ENCODE results near the gene PRSS36.
"Not testable (repeated sequence)": the region's sequence is repeated elsewhere in the genome, so short reads cannot be mapped to it uniquely, and the experiment has no call there.

Gene PRSS36

DNA sequence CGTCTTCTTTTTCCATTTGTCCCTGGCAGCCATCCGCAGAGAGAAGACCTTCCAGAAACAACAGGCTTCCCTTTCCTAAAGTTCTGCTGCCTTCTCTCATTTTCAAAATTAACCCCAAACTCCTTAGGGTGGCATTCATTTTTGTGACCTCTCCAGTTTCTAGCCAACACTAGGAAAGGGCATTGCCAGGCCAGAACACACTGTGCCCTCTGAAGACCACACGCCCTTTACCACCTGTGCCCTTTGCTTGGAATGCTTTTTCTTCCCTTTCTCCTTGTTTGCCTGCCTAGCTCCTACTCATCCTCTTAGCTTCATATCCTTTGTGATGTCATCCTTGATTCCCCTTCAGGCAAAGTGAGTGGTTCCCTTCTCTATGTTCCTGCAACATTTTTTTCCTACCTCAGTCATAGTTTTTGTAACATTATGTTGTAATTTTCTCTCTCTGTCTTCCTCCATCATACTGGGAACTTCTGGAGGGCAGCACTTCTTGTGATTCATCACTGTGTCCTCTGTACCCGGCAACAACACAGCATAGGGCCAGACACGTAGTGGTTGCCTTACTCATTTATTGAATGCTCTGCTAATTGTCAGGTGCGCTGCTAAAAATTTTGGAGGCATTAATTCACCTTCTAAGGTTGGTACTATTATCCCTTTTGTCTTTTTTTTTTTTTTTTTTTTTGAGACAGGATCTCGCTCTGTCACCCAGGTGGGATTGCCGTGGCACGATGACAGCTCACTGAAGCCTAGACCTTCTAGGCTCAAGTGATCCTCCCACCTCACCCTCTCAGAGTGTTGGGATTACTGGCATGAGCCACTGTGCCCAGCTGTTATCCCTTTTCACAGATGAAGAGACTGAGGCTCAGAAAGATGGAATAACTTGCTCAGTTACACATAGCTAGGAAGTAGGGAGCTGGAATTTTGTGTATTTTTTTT is 31.4 kb downstream of the PRSS36 start:
- DNase-seq: no peak

DNA sequence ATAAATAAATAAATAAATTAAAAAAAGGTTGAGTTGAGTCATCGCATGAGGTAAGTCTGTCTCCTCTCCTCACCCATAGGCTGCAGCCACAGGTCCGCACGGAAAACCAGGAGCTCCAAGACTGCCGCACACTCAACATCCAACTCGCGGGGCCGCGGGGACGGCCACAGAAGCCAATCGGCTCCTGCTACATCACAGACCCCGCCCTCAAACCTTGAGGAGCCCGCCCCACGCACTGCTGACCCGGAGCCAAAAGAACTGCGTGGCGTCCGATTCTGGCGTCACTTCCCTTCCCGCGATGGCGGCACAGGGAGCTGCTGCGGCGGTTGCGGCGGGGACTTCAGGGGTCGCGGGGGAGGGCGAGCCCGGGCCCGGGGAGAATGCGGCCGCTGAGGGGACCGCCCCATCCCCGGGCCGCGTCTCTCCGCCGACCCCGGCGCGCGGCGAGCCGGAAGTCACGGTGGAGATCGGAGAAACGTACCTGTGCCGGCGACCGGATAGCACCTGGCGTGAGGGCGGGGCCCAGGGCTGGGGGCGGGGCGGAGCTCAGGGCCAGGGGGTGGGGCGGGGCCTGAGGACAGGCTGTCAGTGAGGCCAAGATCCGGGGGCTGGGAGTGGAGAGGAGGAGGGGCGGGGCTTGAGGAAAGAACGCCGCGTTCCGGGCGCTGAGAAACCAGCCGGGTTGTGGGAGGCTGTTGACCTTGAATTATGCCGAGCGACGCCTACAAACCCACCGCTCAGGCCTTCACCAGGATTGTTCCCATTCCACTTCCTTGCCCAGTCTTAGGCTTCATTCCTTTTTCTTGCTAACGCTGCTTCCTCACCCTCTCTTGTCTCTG is 32.3 kb downstream of the PRSS36 start, which contains the start of gene KAT8:
KAT8 (plus strand) TSS at position 281 of the 839 bp plus-strand sequence; CDS start at position 299, 18 bp downstream.
- peak; percentile 70 for DNase-seq

DNA sequence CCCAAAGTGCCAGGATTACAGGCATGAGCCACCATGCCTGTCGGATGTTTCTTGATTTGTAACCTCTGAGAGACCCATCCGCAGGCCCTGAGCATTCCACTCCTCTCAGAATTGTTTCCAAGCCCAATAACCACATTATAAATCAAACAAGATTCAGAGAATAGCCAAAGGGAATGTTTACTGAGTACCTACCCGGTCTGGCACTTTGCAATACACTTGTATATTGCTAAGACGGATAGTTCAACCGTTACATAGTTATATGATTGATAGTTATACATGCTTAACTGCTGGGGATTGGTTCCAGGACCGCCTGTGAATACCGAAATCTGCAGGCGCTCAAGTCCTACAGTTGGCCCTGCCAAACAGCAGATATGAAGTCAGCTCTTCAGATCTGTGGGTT is 35.4 kb downstream of the PRSS36 start:
- DNase-seq: no peak

DNA sequence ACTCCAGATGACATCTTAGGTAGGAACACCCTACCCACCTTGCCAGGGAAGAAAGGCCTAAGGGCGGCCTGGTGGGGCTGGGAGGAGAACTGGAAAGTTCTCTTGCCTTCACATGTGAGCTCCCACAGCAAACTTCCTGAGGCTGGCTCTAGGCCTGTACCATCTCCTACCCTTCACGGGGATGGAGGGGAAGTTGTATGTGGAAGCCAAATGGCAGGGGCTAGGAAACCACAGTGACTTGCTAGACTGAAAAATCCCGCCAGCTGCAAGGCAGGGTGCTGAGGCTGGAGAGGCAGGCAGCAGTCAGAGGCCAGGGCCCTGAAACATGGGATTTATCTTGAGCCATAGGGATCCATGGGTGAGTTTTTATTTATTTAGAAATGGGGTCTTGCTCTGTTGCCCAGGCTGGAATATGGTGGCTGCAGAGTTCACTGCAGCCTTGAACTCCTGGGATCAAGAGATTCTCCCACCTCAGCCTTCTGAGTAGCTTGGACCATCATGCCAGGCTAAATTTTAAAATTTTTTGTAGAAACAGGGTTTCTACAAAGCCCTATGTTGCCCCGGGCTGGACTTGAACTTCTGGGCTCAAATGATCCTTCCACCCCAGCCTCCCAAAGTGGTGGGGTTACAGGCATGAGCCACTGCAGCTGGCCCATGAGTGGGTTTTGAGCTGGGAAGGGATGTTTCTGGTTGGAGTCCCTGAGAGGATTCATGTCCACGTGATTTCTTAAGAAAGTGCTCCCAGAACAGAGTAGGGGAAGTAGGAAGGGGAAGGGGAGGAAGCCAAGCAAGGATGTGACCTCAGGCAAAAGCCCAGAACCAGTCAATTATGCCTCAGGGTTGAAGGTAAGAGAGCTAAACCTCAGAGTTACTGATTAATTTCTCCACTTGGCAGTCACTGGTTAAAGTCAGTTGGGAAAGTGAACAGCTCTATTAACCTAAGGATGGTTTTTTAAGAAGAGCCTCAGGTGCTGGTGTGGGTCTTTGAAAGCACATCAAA is 36.4 kb downstream of the PRSS36 start:
- DNase-seq: no peak

DNA sequence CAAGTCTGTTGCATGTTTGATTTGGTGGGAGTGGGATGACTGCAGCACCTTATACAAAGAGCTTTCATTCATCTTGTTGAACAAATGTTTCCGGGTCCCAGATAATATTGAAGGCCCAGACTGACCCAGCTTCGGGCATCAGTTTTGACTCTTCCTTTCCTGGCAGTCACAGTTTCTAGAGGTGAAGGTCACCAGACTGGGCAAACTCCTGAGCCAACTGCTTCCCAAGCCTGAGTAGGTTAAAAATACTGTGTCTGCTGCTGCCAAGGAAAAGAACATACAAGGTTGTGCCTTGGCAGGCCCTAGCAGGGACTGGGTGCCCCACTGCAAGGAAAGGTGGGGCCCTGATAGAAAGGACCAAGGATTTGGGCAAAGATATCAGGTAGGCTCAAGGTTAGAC is 37.2 kb downstream of the PRSS36 start:
- no peak for DNase-seq

DNA sequence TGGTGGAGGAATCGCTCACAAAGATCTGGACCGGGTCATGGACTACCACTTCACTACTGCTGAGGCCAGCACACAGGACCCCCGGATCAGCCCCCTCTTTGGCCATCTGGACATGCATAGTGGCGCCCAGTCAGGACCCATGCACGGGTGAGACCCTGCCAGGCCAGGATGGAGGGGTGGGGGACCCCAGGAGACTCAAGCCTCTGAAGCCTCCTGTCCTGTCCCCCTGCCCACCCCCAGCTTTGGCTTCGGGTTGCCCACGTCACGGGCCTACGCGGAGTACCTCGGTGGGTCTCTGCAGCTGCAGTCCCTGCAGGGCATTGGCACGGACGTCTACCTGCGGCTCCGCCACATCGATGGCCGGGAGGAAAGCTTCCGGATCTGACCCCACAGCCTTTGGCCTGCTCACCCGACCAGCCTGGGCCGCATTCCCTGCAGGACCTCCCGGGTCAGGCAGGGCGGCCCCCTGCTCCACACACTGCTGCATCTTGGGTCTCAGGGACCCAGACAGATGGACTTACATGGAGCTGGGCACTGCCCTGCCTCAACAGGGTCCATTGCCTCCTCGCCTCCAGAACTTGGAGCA is 37.9 kb downstream of the PRSS36 start:
- DNase-seq: no peak

DNA sequence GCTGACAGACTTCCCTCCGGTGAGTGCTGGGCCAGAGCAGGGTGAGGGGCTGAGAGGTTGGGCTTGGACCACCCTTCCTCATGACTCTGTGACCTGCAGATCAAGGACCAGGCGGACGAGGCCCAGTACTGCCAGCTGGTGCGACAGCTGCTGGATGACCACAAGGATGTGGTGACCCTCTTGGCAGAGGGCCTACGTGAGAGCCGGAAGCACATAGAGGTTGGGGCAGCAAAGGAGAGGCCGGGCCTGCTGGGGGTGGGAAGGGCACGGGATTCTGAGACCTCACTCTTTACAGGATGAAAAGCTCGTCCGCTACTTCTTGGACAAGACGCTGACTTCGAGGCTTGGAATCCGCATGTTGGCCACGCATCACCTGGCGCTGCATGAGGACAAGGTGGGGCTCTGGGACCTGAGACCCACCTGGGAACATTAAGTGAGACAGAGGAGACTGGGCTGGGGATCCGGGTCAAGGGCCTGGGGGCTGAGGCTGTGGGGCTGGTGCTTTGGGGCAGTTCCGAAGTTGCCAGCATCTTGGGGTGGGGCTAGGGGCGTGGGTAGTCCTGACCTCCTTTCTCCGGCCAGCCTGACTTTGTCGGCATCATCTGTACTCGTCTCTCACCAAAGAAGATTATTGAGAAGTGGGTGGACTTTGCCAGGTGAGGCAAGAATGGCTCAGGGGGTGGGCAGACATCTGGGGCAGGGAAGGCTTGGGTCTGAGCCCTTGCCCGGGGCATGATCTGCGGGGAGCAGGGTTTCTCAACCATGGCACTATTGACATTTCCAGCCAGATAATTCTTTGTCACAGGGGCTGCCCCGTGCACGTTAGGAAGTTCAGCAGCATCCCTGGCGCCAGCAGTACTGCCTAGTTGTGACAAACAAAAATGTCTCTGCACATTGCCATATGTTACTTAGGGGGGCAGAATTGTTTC is 39.5 kb downstream of the PRSS36 start:
- DNase-seq: no peak

DNA sequence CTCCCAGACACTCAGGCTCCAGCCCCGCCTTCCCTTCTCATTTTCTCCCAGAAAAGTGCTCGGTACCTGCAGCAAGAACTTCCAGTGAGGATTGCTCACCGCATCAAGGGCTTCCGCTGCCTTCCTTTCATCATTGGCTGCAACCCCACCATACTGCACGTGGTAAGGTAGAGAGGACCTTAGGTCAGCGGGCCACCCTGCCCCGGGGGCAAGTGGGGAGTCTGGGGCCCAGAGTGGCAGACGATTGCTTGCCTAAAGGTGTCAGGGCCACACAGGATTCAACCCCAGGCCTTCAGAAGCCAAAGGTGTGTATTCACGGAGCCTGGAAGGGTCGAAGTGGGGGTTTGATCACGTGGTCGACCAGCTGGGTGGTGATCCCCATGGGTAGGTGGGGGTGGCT is 40.2 kb downstream of the PRSS36 start:
- no peak for DNase-seq

DNA sequence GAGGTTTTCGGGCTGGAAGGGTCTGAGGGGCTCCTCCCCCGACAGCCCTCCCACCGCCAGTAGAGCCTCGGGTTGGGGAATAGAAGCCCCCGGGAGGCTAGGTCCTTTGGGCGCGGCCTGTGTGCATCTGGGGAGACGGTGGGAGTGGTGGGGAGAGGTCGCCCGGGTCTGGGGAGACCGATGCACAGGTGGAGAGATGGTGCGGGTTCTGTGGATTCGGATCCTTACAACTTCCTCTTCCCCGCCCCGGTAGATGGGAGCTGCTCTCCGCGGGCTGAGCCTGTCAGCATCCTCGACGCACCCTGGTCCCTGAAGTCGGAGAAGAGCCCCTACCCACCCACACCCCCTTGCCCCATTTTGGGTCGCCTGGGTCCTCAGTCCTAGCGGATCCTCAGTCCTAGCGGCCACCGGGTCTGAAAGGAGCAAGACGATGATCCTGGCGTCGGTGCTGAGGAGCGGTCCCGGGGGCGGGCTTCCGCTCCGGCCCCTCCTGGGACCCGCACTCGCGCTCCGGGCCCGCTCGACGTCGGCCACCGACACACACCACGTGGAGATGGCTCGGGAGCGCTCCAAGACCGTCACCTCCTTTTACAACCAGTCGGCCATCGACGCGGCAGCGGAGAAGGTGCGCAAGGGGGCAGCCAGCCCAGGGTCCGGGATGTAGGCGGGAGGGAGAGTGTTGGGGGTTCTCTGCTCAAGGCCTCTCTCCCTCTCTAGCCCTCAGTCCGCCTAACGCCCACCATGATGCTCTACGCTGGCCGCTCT is 40.9 kb downstream of the PRSS36 start:
- no peak for DNase-seq

DNA sequence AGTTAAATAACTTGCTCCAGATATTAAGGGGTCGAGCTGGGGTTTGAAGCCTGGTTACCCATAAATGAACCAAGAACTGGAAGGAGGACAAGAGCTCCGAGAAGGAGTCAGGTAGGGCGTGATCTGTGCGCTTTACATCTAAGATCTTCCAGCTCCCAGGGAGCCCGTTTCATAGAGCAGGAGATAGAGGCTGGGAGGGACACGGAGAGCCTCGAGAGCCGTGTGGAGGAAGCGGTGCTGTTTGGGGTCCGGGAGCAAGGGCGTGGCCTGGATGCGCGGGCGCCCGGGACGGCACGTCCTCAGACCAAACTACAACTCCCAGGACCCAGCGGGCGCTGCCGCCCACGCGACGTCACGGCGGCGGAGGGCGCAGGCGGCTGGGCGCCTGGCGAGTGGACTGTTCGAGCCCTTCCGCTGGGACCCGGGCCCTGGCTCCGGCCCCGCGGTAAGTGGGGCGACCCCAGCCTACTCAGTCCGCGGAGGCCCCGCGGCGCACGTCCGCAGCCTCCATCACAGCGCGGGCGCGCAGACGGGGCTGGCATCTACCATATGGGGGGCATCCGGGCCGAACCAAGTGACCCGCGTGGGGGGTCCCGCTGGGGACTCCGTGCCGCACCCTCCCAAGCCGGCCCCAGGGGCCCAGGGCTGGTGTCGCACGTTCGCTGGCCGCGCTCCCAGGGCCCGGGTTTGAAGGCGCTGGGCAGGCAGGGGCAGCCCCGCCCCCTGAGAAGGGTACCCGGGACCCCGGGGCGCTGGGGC is 41.7 kb downstream of the PRSS36 start, which contains the start of gene BCKDK:
BCKDK (plus strand) TSS at position 352 of the 759 bp plus-strand sequence. CDS start 838 bp downstream, outside the sequence.
- DNase-seq: peak; percentile 38

DNA sequence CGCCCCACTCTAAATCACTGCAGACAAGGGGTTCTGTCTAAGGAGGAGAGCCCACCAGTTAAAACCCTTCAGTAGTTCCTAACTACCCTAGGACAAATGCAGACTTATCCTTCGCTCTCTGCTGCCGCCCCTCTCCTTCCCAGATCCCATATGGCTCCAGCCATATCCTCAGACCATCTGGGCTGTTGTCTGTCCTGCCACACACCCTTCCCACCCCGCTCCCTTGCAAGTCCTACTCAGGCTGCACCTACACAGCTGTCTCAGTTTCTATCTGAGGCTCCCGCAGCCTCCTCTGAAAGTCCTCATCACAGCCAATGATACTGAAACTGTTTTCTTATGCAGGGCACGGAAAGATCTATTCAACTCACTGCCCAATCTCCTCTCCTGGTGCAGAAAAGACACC is 42.4 kb downstream of the PRSS36 start:
- peak; percentile 75 for DNase-seq

DNA sequence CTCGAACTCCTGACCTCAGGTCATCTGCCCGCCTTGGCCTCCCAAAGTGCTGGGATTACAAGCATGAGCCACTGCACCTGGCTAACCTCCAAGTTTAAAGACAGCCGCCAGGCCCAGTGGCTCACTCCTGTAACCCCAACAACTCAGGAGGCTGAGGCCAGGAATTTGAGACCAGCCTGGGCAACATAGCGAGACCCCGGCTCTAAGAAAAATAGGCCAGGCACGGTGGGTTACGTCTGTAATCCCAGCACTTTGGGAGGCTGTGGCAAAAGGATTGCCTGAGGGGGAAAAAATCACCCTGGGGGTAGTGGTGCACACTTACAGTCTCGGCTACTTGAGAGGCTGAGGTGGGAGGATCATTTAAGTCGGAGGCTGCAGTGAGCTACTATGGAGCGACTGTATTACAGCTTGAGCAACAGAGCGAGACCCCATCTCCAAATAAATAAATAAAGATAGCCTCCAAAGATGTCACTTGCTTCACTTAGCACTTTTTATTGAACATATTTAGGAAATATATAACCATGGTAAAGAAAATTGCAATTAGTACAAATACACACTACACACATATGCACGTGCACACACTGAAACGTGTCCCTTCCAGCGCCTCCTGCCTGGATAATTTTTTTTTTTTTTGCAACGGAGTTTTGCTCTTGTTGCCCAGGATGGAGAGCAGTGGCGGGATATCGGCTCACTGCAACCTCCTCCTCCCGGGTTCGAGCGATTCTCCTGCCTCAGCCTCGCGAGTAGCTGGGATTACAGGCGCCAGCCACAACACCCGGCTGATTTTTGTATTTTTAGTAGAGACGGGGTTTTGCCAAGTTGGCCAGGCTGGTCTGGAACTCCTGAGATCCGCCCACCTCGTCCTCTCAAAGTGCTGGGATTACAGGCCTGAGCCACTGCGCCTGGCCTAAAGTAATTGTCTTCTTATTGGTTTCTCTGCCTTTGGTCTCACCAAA is 43.1 kb downstream of the PRSS36 start:
- no peak for DNase-seq

DNA sequence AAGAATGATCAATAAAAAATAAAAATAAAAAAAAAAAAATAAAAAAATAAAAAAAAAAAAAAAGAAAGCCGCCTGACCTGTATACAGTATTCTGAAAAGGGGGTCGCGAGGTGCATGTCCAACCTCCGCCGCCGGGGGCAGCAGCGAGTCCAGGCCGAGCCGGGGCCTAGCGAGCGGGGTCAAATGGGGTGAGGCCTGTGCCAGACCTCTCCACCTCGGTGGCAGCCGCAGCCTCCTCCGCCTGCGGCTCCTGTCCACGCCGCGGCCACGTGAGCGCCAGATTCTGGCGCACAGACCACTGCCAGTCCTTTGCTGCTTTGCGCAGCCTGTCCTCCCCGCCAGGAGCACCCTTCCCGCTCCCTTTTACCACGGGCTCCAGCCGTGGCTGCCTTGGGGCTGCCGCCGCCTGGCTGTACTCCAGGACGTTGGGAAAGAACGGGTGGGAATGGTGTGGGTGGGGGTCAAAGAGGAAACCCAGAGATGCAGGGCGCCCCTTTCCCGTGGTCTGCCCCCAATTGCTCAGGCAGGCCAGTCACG is 44.1 kb downstream of the PRSS36 start:
- no peak for DNase-seq

DNA sequence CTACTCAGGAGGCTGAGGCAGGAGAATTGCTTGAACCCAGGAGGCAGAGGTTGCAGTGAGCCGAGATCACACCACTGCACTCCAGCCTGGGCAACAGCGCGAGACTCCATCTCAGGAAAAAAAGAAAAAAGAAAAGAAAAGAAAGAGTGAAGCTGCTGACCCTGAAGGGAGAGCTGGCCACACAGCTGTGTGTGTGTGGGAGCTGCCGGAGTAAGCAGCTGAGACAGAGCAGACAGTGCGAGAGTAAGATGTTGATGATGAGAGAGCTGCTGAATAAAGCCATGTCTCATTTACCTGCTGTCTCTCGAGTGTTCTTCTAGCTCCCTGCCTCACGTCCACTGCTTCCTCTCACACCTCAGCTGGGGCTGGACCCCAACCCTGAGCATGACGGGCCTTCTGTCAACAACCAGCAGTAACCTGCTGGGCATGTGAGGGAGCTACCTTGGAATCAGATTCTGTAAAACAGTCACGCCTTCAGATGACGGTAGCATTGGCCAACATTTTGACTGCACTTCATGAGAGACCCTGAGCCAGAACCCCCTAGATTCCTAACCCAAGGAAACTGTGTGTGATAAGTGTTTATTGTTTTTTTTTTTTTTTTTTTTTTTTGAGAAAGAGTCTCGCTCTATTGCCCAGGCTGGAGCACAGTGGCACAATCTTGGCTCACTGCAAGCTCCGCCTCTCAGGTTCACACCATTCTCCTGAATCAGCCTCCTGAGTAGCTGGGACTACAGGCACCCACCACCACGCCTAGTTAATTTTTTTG is 48.8 kb downstream of the PRSS36 start:
- not testable (repeated sequence) for DNase-seq

DNA sequence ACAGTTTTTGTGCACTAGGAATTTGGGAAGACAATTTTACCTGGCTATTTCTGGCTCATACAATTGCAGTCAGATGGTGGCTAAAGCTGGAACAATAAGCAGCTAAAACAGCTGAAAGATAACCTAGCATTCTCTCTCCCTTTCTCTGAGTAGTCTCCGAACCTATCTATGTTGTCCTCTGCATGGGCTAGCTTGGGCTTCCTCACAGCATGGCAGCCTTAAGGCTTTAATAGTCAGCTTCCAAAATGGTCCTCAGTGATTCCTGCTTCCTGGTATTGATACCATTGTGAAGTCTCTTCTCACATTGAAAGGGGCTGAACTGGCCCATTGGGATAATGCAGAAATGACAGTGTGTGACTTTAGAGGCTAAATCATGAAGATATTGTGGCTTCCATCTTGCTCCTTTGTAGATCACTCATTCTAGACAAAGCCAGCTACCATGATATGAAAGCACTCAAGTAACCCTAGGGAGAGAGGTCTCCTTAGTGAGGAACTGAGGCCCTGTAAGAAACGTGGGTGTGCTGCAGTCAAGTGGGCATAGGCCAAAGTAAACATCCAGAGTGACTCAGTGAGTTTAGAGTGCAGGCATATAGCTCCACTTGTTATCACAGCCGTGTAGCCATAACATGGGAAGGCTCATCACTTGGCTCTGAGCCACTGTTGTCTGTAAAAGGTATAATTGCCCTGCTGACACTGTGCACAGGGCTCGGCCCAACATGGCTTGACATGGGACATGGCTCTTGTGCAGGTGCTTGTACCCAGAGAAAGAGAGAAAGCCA is 49.8 kb downstream of the PRSS36 start:
- no peak for DNase-seq

Measured in NCI-H524 treated with DMSO at 0.1 percent for 48 hours (cell line).